Measurements from ENCODE around the gene KIR3DL3.
"Not testable (repeated sequence)": the region's sequence is repeated elsewhere in the genome, so short reads cannot be mapped to it uniquely, and the experiment has no call there.

Gene KIR3DL3

GRCh38 chr19:54782916-54783315 is 58.7 kb downstream of the KIR3DL3 start:
- not testable (repeated sequence) for DNase-seq (ENCODE audit: low spot score)
